H1 (cell line): ENCODE results near the gene CNGB1. TPM values are rescaled to one million over a fixed set of nuclear protein-coding genes. Genes with fewer than 3 reads are reported as not detected.

ENCODE experiments used
- CTCF ChIA-PET: fragments of 300-600 bp; sonication (Branson Sonifier 250); formaldehyde crosslinking; loops from one replicate; lab custom pipeline; 2021; ENCODE audit not compliant: partially characterized antibody; lab: Charles Lee
- POLR2A ChIA-PET: fragments of 300-600 bp; sonication (Branson Sonifier 250); formaldehyde crosslinking; loops from one replicate; lab custom pipeline; 2021; ENCODE audit warnings: inconsistent platforms; ENCODE audit not compliant: partially characterized antibody; lab: Charles Lee
- DNase-seq, 2 experiments: peaks; one replicate each; pipeline versions ENCODE4 v3.0.0 to v3.0.0-alpha.2; 2010 to 2022; ENCODE audit warnings: low spot score in 2 of 2, low read depth in 1 of 2, mixed read lengths in 1 of 2
- FAIRE-seq: peaks from 2 replicates; lab custom pipeline; 2011; peaks lifted over from hg19 to GRCh38; lab: Jason Lieb, UNC
- H2AFZ ChIP-seq: 2 replicates; pipeline ENCODE4 v1.8.1; 2012; ENCODE audit warnings: low read length, inconsistent platforms
- H2AK5ac ChIP-seq: 2 replicates; pipeline ENCODE4 v1.6.1; 2013; ENCODE audit warnings: low read depth, low read length
- H2BK120ac ChIP-seq: replicated peaks from 2 replicates; pipeline ENCODE3; 2013; ENCODE audit warnings: low read depth, low read length, inconsistent platforms
- H2BK12ac ChIP-seq: 2 replicates; pipeline ENCODE4 v1.6.1; 2013; ENCODE audit warnings: low read depth, low read length
- H2BK15ac ChIP-seq: 2 replicates; pipeline ENCODE4 v1.6.1; 2013; ENCODE audit warnings: low read length
- H2BK20ac ChIP-seq: 2 replicates; pipeline ENCODE4 v1.6.1; 2013; ENCODE audit warnings: low read length
- H2BK5ac ChIP-seq: 2 replicates; pipeline ENCODE4 v1.6.1; 2013; ENCODE audit warnings: low read depth, low read length
- H3K14ac ChIP-seq: 2 replicates; pipeline ENCODE4 v1.6.1; 2013; ENCODE audit warnings: inconsistent platforms; ENCODE audit not compliant: insufficient read length
- H3K18ac ChIP-seq: 2 replicates; pipeline ENCODE4 v1.6.1; 2013; ENCODE audit warnings: low read length; ENCODE audit errors: extremely low read depth
- H3K23ac ChIP-seq: 2 replicates; pipeline ENCODE4 v1.6.1; 2013; ENCODE audit warnings: inconsistent platforms; ENCODE audit not compliant: insufficient read length
- H3K23me2 ChIP-seq: 2 replicates; pipeline ENCODE4 v1.6.1; 2013; ENCODE audit warnings: low read depth, low read length
- H3K27ac ChIP-seq: 2 replicates; pipeline ENCODE4 v1.6.1; 2011; ENCODE audit warnings: low read depth, low read length, inconsistent platforms
- H3K27me3 ChIP-seq, 4 experiments: replicated peaks in 1 of 4; 1 replicate in 1 of 4; 2 replicates in 3 of 4; pipeline versions ENCODE4 v1.6.1 to v1.8.1; 2011 to 2013; ENCODE audit warnings: low read length in 3 of 4, mild to moderate bottlenecking in 3 of 4, inconsistent platforms in 2 of 4, mixed read lengths in 2 of 4, moderate library complexity in 1 of 4; ENCODE audit not compliant: control insufficient read depth in 3 of 4, insufficient read depth in 3 of 4; ENCODE audit errors: extremely low read depth in 1 of 4
- H3K36me3 ChIP-seq, 4 experiments: 2 replicates each; pipeline versions ENCODE4 v1.6.1 to v1.8.1; 2011 to 2013; ENCODE audit warnings: mild to moderate bottlenecking in 4 of 4, low read length in 3 of 4, moderate library complexity in 2 of 4, control low read depth in 1 of 4, inconsistent platforms in 1 of 4; ENCODE audit not compliant: insufficient read depth in 4 of 4, control insufficient read depth in 2 of 4
- H3K4ac ChIP-seq: replicated peaks from 2 replicates; pipeline ENCODE3; 2013; ENCODE audit warnings: low read length, low read depth, mixed read lengths, inconsistent platforms; ENCODE audit not compliant: insufficient read length
- H3K4me1 ChIP-seq, 4 experiments: replicated peaks in 1 of 4; 1 replicate in 1 of 4; 2 replicates in 3 of 4; pipeline versions ENCODE4 v1.6.1 to v1.8.1; 2011 to 2013; ENCODE audit warnings: low read length in 3 of 4, inconsistent platforms in 2 of 4, mixed read lengths in 1 of 4; ENCODE audit not compliant: insufficient read depth in 4 of 4, control insufficient read depth in 3 of 4
- H3K4me2 ChIP-seq, 2 experiments: 2 replicates each; pipeline versions ENCODE4 v1.6.1 to v1.8.1; 2011 to 2013; ENCODE audit warnings: low read depth in 2 of 2, low read length in 2 of 2, control low read depth in 1 of 2, inconsistent platforms in 1 of 2, mild to moderate bottlenecking in 1 of 2; ENCODE audit not compliant: insufficient read depth in 1 of 2
- H3K4me3 ChIP-seq, 4 experiments: fragments of 200-600, 300-600 bp in 1 of 4; sonication (generic), shearing (Covaris generic), sonication (Bioruptor Twin) in 1 of 4; 2 replicates each; pipeline versions ENCODE4 v1.5.1 to v1.8.1; 2011 to 2016; ENCODE audit warnings: low read length in 4 of 4, low read depth in 3 of 4, control low read depth in 2 of 4, inconsistent platforms in 2 of 4, mild to moderate bottlenecking in 2 of 4, mixed read lengths in 1 of 4, moderate library complexity in 1 of 4; ENCODE audit not compliant: insufficient read depth in 2 of 4; ENCODE audit errors: extremely low read depth in 1 of 4
- H3K56ac ChIP-seq: replicated peaks from 2 replicates; pipeline ENCODE3; 2013; ENCODE audit warnings: low read depth, mild to moderate bottlenecking, mixed read lengths, low read length, inconsistent platforms; ENCODE audit not compliant: insufficient read length
- H3K79me1 ChIP-seq: 2 replicates; pipeline ENCODE4 v1.6.1; 2013; ENCODE audit warnings: low read depth, low read length, control low read depth
- H3K79me2 ChIP-seq, 2 experiments: 2 replicates each; pipeline versions ENCODE4 v1.6.1 to v1.8.1; 2012 to 2013; ENCODE audit warnings: low read length in 2 of 2, mild to moderate bottlenecking in 2 of 2, inconsistent platforms in 1 of 2; ENCODE audit not compliant: insufficient read depth in 2 of 2, control insufficient read depth in 1 of 2
- H3K9ac ChIP-seq, 4 experiments: replicated peaks in 1 of 4; 1 replicate in 1 of 4; 2 replicates in 3 of 4; pipeline versions ENCODE4 v1.6.1 to v1.8.1; 2011 to 2013; ENCODE audit warnings: low read depth in 3 of 4, low read length in 3 of 4, control low read depth in 2 of 4, mild to moderate bottlenecking in 2 of 4, moderate library complexity in 2 of 4, inconsistent platforms in 1 of 4; ENCODE audit errors: extremely low read depth in 1 of 4
- H3K9me3 ChIP-seq, 2 experiments: 2 replicates each; pipeline versions ENCODE4 v1.6.1 to v1.8.1; 2012 to 2013; ENCODE audit warnings: mild to moderate bottlenecking in 2 of 2, moderate library complexity in 2 of 2, control low read depth in 1 of 2, inconsistent platforms in 1 of 2, low read depth in 1 of 2, low read length in 1 of 2, mixed read lengths in 1 of 2; ENCODE audit not compliant: insufficient read depth in 2 of 2
- H4K20me1 ChIP-seq, 2 experiments: replicated peaks in 1 of 2; 2 replicates each; pipeline versions ENCODE3 to v1.8.1; 2011 to 2013; ENCODE audit warnings: inconsistent platforms in 2 of 2, low read length in 2 of 2, mild to moderate bottlenecking in 1 of 2; ENCODE audit not compliant: insufficient read depth in 2 of 2, control insufficient read depth in 1 of 2
- H4K5ac ChIP-seq: 2 replicates; pipeline ENCODE4 v1.6.1; 2013; ENCODE audit warnings: low read length, low read depth, mixed read lengths, inconsistent platforms; ENCODE audit not compliant: insufficient read length
- H4K8ac ChIP-seq: 2 replicates; pipeline ENCODE4 v1.8.0; 2013; ENCODE audit warnings: mild to moderate bottlenecking, moderate library complexity, low read length, inconsistent platforms; ENCODE audit not compliant: insufficient read depth; ENCODE audit errors: extremely low read depth
- H4K91ac ChIP-seq: replicated peaks from 2 replicates; pipeline ENCODE3; 2013; ENCODE audit warnings: low read length, mixed read lengths, inconsistent platforms; ENCODE audit not compliant: insufficient read length
- BCL11A ChIP-seq, 2 experiments: IDR thresholded peaks; one replicate each; pipeline ENCODE4 v1.6.1; 2011; ENCODE audit warnings: low read depth in 2 of 2, low read length in 2 of 2, mild to moderate bottlenecking in 2 of 2
- EZH2 ChIP-seq: fragments of 200-600 bp; sonication (generic); IDR thresholded peaks from 2 replicates; pipeline ENCODE4 v1.7.1; 2012; ENCODE audit warnings: low read depth, mild to moderate bottlenecking, moderate library complexity, low read length, inconsistent platforms; ENCODE audit not compliant: severe bottlenecking
- JUND ChIP-seq: IDR thresholded peaks from 2 replicates; pipeline ENCODE4 v1.6.1; 2011; ENCODE audit warnings: mild to moderate bottlenecking, improper control_type of control experiment, low read length
- MAFK ChIP-seq: IDR thresholded peaks from 2 replicates; pipeline ENCODE4 v1.6.1; 2012; ENCODE audit warnings: low read depth, mild to moderate bottlenecking, improper control_type of control experiment, low read length
- PHF8 ChIP-seq: fragments of 200-600 bp; sonication (generic); conservative IDR thresholded peaks from 2 replicates; pipeline ENCODE4 v1.7.1; 2012; ENCODE audit warnings: low read depth, mild to moderate bottlenecking, inconsistent platforms, low read length, moderate library complexity
- POLR2AphosphoS5 ChIP-seq: IDR thresholded peaks from 2 replicates; pipeline ENCODE4 v1.6.1; 2011; ENCODE audit warnings: low read depth, low read length
- POU5F1 ChIP-seq: IDR thresholded peaks from 2 replicates; pipeline ENCODE4 v1.6.1; 2011; ENCODE audit warnings: low read depth, mild to moderate bottlenecking, low read length, moderate library complexity
- RNF2 ChIP-seq: fragments of 200-900, 300-1000 bp; sonication (generic); IDR thresholded peaks from 2 replicates; pipeline ENCODE4 v1.7.1; 2016; ENCODE audit warnings: borderline replicate concordance, low read depth, mild to moderate bottlenecking, antibody characterized with exemption, low read length; ENCODE audit not compliant: poor library complexity, severe bottlenecking; ENCODE audit errors: missing control alignments
- RXRA ChIP-seq: IDR thresholded peaks from 2 replicates; pipeline ENCODE4 v1.6.1; 2011; ENCODE audit warnings: low read depth, mild to moderate bottlenecking, low read length, moderate library complexity; ENCODE audit not compliant: insufficient read depth
- SP4 ChIP-seq: IDR thresholded peaks from 2 replicates; pipeline ENCODE4 v1.6.1; 2012; ENCODE audit warnings: low read length, inconsistent platforms
- TBP ChIP-seq: IDR thresholded peaks from 2 replicates; pipeline ENCODE4 v1.6.1; 2011; ENCODE audit warnings: low read depth, low read length, improper control_type of control experiment
- YY1 ChIP-seq: IDR thresholded peaks from 2 replicates; pipeline ENCODE4 v1.6.1; 2011; ENCODE audit warnings: low read depth, mild to moderate bottlenecking, low read length
- WGBS, 2 experiments: shearing (Covaris generic) in 1 of 2; methylation state at CpG; one replicate each; pipeline versions ENCODE4 v1.1.6 to v1.1.7; 2013 to 2015; ENCODE audit warnings: low lambda C conversion rate in 2 of 2, mixed read lengths in 2 of 2, inconsistent platforms in 1 of 2, low coverage in 1 of 2, missing lambda C conversion rate in 1 of 2; ENCODE audit not compliant: insufficient replicate concordance in 2 of 2, insufficient coverage in 1 of 2, insufficient read length in 1 of 2; ENCODE audit errors: extremely low coverage in 1 of 2, missing lambda C conversion rate in 1 of 2; 5-methylcytosine and 5-hydroxymethylcytosine counted together
- polyA plus RNA-seq, 7 experiments: library from polyadenylated mRNA; depleted of rRNA in 3 of 7; stranded (reverse) in 5 of 7; unstranded in 2 of 7; fragments of >200 nt in 5 of 7; fragments of 200-250 nt in 2 of 7; gene quantifications; 1 replicate in 5 of 7; 2 replicates in 1 of 7; 4 replicates in 1 of 7; pipeline versions ENCODE4 v1.2.1 to v1.2.3, GENCODE V29; 2011 to 2013; ENCODE audit warnings: missing spikeins in 2 of 7, mixed read lengths in 2 of 7
- total RNA-seq: library from RNA; stranded (reverse); fragmentation: NEBNext Ultra II Directional; extraction: Animal tissue kit (Norgen Biotek cat#: 25700); gene quantifications from 2 replicates; pipeline ENCODE4 v1.2.1, GENCODE V29; 2021

The CNGB1 gene
- total and polyA plus RNA-seq, 2 of the 8 experiments (the other 6 are each of a cell fraction or from before 2014, with no cell fraction given): not detected

- no peak overlapping the region for H3K4ac ChIP-seq
- ChIA-PET POLR2A (no interaction called here), CTCF (interaction anchor here (0.6 to 3.2 kb wide), 12 partner anchors 9 to 164 kb away, joined by 3 to 13 read pairs (median 4); no protein-coding TSS in a partner anchor)
- H4K5ac ChIP-seq: no peak overlapping the region
- no peaks in the 10 kb centered on the region for H3K4me1 ChIP-seq
- FAIRE-seq: no peak
- H3K36me3 ChIP-seq: no peaks in the 10 kb centered on the region
- H3K4me3 ChIP-seq: no peak overlapping the region
- no peak overlapping the region for H2BK120ac ChIP-seq
- H3K14ac ChIP-seq: no peak overlapping the region
- H3K23ac ChIP-seq: no peak overlapping the region
- no peak overlapping the region for H2BK12ac ChIP-seq
- WGBS, 2 experiments: 84% methylated on average over 5 of the region's 5 CpGs; no CpG with 5 or more reads in 1 of the 2 experiments
- no peaks in the 10 kb centered on the region for H3K9me3 ChIP-seq
- no peak overlapping the region for H4K91ac ChIP-seq
- H3K79me1 ChIP-seq: no peaks in the 10 kb centered on the region
- no peak overlapping the region for H2AFZ ChIP-seq
- no peaks in the 10 kb centered on the region for H4K20me1 ChIP-seq
- no peak overlapping the region for H3K4me2 ChIP-seq
- no peak for DNase-seq
- no peak for TF ChIP-seq EZH2
- no peak for TF ChIP-seq BCL11A (IDR thresholded peaks at IDR 0.05; ENCODE audit: low read depth in 2 of 2, low read length in 2 of 2)
- no peak for TF ChIP-seq MAFK
- TF ChIP-seq PHF8: no peak
- TF ChIP-seq SP4: no peak
- no peak for TF ChIP-seq JUND
- no peak for TF ChIP-seq RXRA
- TF ChIP-seq YY1: no peak
- no peak for TF ChIP-seq TBP
- no peak for TF ChIP-seq RNF2
- no peak for TF ChIP-seq POLR2AphosphoS5
- no peak for TF ChIP-seq POU5F1
- H3K27ac ChIP-seq: no peak overlapping the region
- H2BK15ac ChIP-seq: no peak overlapping the region
- no peak overlapping the region for H3K9ac ChIP-seq
- no peak overlapping the region for H2BK20ac ChIP-seq
- H2AK5ac ChIP-seq: no peak overlapping the region
- no peaks in the 10 kb centered on the region for H3K79me2 ChIP-seq
- H3K56ac ChIP-seq: no peak overlapping the region
- no peak overlapping the region; the same call in 1 of the 2 replicates for H4K8ac ChIP-seq
- no peaks in the 10 kb centered on the region for H3K27me3 ChIP-seq
- H2BK5ac ChIP-seq: no peak overlapping the region
- H3K23me2 ChIP-seq: no peaks in the 10 kb centered on the region
- H3K18ac ChIP-seq: no peak overlapping the region
Observed at GRCh38 chr16:57940382-57940966, 30.5 kb downstream of the CNGB1 start.
